HepG2 (cell line): Measurements from ENCODE around the gene SPAG7. TPM values are rescaled to one million over a fixed set of nuclear protein-coding genes. Genes with fewer than 3 reads are reported as not detected.
A peak's percentile ranks its signal among the peaks of the same experiment; 100 is the strongest.

Source experiments
- BRCA1 ChIP-seq: sonication (generic); formaldehyde crosslinking; IDR thresholded peaks from 2 replicates; pipeline ENCODE4 v1.4.0; 2020; ENCODE audit warnings: missing genetic modification reagents
- FOXC1 ChIP-seq: sonication (generic); formaldehyde crosslinking; IDR thresholded peaks from 2 replicates; pipeline ENCODE4 v1.8.0; 2022; ENCODE audit warnings: mild to moderate bottlenecking, missing genetic modification reagents, borderline replicate concordance
- FOXO1 ChIP-seq: sonication (generic); formaldehyde crosslinking; IDR thresholded peaks from 2 replicates; pipeline ENCODE4 v1.4.0; 2020; ENCODE audit warnings: missing genetic modification reagents
- IRF2 ChIP-seq: IDR thresholded peaks from 2 replicates; pipeline ENCODE4 v1.6.1; 2018; ENCODE audit warnings: missing genetic modification reagents, missing compliant biosample characterization
- KDM1A ChIP-seq: IDR thresholded peaks from 2 replicates; pipeline ENCODE4 v1.6.1; 2016; ENCODE audit warnings: missing compliant biosample characterization
- MAX ChIP-seq: IDR thresholded peaks from 2 replicates; pipeline ENCODE4 v1.6.1; 2012; ENCODE audit warnings: inconsistent platforms
- MED13 ChIP-seq: sonication (generic); formaldehyde crosslinking; IDR thresholded peaks from 2 replicates; pipeline ENCODE4 v1.5.0; 2020; ENCODE audit warnings: missing genetic modification reagents
- MTA3 ChIP-seq: sonication (generic); formaldehyde crosslinking; IDR thresholded peaks from 2 replicates; pipeline ENCODE4 v1.4.0; 2020; ENCODE audit warnings: missing genetic modification reagents
- NCOA1 ChIP-seq: sonication (generic); formaldehyde crosslinking; IDR thresholded peaks from 2 replicates; pipeline ENCODE4 v1.9.0; 2021; ENCODE audit warnings: missing genetic modification reagents
- NCOA2 ChIP-seq: sonication (generic); formaldehyde crosslinking; IDR thresholded peaks from 2 replicates; pipeline ENCODE4 v1.8.0; 2022; ENCODE audit warnings: inconsistent platforms
- NFE2 ChIP-seq: sonication (generic); formaldehyde crosslinking; IDR thresholded peaks from 2 replicates; pipeline ENCODE4 v1.4.0; 2020; ENCODE audit warnings: missing genetic modification reagents
- NR0B2 ChIP-seq: sonication (generic); formaldehyde crosslinking; IDR thresholded peaks from 2 replicates; pipeline ENCODE4 v1.4.0; 2020; ENCODE audit warnings: mild to moderate bottlenecking, missing genetic modification reagents
- PRDM10 ChIP-seq: sonication (generic); formaldehyde crosslinking; IDR thresholded peaks from 2 replicates; pipeline ENCODE4 v1.4.0; 2020; ENCODE audit warnings: low read depth, missing genetic modification reagents
- PTBP1 ChIP-seq: fragments of 200-400 bp; formaldehyde crosslinking; IDR thresholded peaks from 2 replicates; pipeline ENCODE4 v1.6.1; 2018; ENCODE audit warnings: low read length, low read depth; ENCODE audit not compliant: poor library complexity, severe bottlenecking
- SKI ChIP-seq: fragments of 450-650 bp; IDR thresholded peaks from one replicate; pipeline ENCODE4 v1.6.1; 2018; ENCODE audit warnings: mild to moderate bottlenecking; ENCODE audit not compliant: partially characterized antibody
- SNAI1 ChIP-seq: sonication (generic); formaldehyde crosslinking; IDR thresholded peaks from 2 replicates; pipeline ENCODE4 v1.5.0; 2020; ENCODE audit warnings: mild to moderate bottlenecking, missing genetic modification reagents, borderline replicate concordance
- TARDBP ChIP-seq: sonication (generic); formaldehyde crosslinking; IDR thresholded peaks from 2 replicates; pipeline ENCODE4 v1.8.0; 2022; ENCODE audit warnings: mild to moderate bottlenecking, missing genetic modification reagents
- ZBTB42 ChIP-seq: sonication (generic); formaldehyde crosslinking; IDR thresholded peaks from 2 replicates; pipeline ENCODE4 v1.5.0; 2020; ENCODE audit warnings: mild to moderate bottlenecking, missing genetic modification reagents
- ZFAT ChIP-seq: sonication (generic); formaldehyde crosslinking; conservative IDR thresholded peaks from 2 replicates; pipeline ENCODE4 v1.8.1; 2023; ENCODE audit warnings: missing genetic modification reagents, inconsistent platforms
- ZMAT3 ChIP-seq: sonication (generic); formaldehyde crosslinking; conservative IDR thresholded peaks from 2 replicates; pipeline ENCODE4 v1.7.0; 2021; ENCODE audit warnings: missing genetic modification reagents
- ZNF276 ChIP-seq: sonication (generic); formaldehyde crosslinking; IDR thresholded peaks from 2 replicates; pipeline ENCODE4 v1.4.0; 2020; ENCODE audit warnings: mild to moderate bottlenecking, low read depth, missing genetic modification reagents
- ZNF564 ChIP-seq: sonication (generic); formaldehyde crosslinking; IDR thresholded peaks from 2 replicates; pipeline ENCODE4 v1.8.1; 2023; ENCODE audit warnings: mild to moderate bottlenecking, missing genetic modification reagents
- ZNF737 ChIP-seq: sonication (generic); formaldehyde crosslinking; IDR thresholded peaks from 2 replicates; pipeline ENCODE4 v1.5.0; 2020; ENCODE audit warnings: missing genetic modification reagents, mild to moderate bottlenecking, borderline replicate concordance
- ZNF775 ChIP-seq: sonication (generic); formaldehyde crosslinking; IDR thresholded peaks from 2 replicates; pipeline ENCODE4 v1.4.0; 2020; ENCODE audit warnings: missing genetic modification reagents, mild to moderate bottlenecking, moderate library complexity, borderline replicate concordance
- ZNF780A ChIP-seq: sonication (generic); formaldehyde crosslinking; IDR thresholded peaks from 2 replicates; pipeline ENCODE4 v1.8.0; 2022; ENCODE audit warnings: mild to moderate bottlenecking, missing genetic modification reagents, moderate library complexity
- ZNF878 ChIP-seq: sonication (generic); formaldehyde crosslinking; IDR thresholded peaks from 2 replicates; pipeline ENCODE4 v1.8.1; 2023; ENCODE audit warnings: mild to moderate bottlenecking, missing genetic modification reagents, moderate library complexity
- polyA plus RNA-seq, 8 experiments: library from polyadenylated mRNA; depleted of rRNA in 3 of 8; stranded (reverse) in 7 of 8; unstranded in 1 of 8; fragments of >200 nt; fragmentation: Illumina TruSeq in 4 of 8; extraction: Trizol in 4 of 8; gene quantifications; 2 replicates each; pipeline versions ENCODE4 v1.2.1 to v1.2.3, GENCODE V29; 2011 to 2016; ENCODE audit warnings: low read depth in 4 of 8, missing spikeins in 1 of 8, mixed read lengths in 1 of 8; ENCODE audit not compliant: insufficient read depth in 1 of 8
- total RNA-seq, 5 experiments: library from RNA; depleted of rRNA; stranded (reverse); fragments of >200 nt; fragmentation: Illumina TruSeq; extraction: Trizol; gene quantifications; 2 replicates each; pipeline ENCODE4 v1.2.3, GENCODE V29; 2016; ENCODE audit warnings: low read depth in 1 of 5

SPAG7 gene
- total and polyA plus RNA-seq, 2 of the 13 experiments (the other 11 are each of a cell fraction or from before 2014, with no cell fraction given): 51.0 to 59.0 TPM

- TF ChIP-seq PRDM10 (0 out of 2 replicates have a peak, but pooled peaks have one; percentile 35), ZNF737 (CRISPR knock-in tag) (no peak), FOXO1 (CRISPR knock-in tag) (no peak), ZNF276 (CRISPR knock-in tag) (no peak; the same call in 1 of the 2 replicates), KDM1A (CRISPR knock-in tag) (no peak), SNAI1 (no peak), NCOA1 (CRISPR knock-in tag) (no peak), SKI (peak; percentile 16), ZNF775 (CRISPR knock-in tag) (no peak), ZBTB42 (CRISPR knock-in tag) (peak; percentile 96), NCOA2 (CRISPR knock-in tag) (no peak), BRCA1 (CRISPR knock-in tag) (peak; percentile 43; the same call in 1 of the 2 replicates), ZNF780A (CRISPR knock-in tag) (no peak), FOXC1 (0 out of 2 replicates have a peak, but pooled peaks have one; percentile 12), ZNF564 (CRISPR knock-in tag) (peak; percentile 48; the same call in 1 of the 2 replicates), TARDBP (CRISPR knock-in tag) (peak; percentile 23), NR0B2 (CRISPR knock-in tag) (0 out of 2 replicates have a peak, but pooled peaks have one; percentile 27), MAX (peak; percentile 61), ZFAT (CRISPR knock-in tag) (no peak), MED13 (CRISPR knock-in tag) (peak; percentile 71; the same call in 1 of the 2 replicates), PTBP1 (no peak), MTA3 (CRISPR knock-in tag) (no peak), ZNF878 (CRISPR knock-in tag) (no peak), ZMAT3 (CRISPR knock-in tag) (peak; percentile 79; the same call in 1 of the 2 replicates), IRF2 (CRISPR knock-in tag) (peak; percentile 25; the same call in 1 of the 2 replicates), NFE2 (CRISPR knock-in tag) (no peak)
Observed at GRCh38 chr17:4939796-4940554, 27.6 kb downstream of the SPAG7 start, which contains the start of the genes RNF167 and SLC25A11 (continued).
